ENCODE data around the gene TPSB2. TPM values are rescaled to one million over a fixed set of nuclear protein-coding genes. Genes with fewer than 3 reads are reported as not detected.

Gene TPSB2
- total RNA-seq, 2 donors from 2014 or later = 39.1 to 92.9 TPM

DNA sequence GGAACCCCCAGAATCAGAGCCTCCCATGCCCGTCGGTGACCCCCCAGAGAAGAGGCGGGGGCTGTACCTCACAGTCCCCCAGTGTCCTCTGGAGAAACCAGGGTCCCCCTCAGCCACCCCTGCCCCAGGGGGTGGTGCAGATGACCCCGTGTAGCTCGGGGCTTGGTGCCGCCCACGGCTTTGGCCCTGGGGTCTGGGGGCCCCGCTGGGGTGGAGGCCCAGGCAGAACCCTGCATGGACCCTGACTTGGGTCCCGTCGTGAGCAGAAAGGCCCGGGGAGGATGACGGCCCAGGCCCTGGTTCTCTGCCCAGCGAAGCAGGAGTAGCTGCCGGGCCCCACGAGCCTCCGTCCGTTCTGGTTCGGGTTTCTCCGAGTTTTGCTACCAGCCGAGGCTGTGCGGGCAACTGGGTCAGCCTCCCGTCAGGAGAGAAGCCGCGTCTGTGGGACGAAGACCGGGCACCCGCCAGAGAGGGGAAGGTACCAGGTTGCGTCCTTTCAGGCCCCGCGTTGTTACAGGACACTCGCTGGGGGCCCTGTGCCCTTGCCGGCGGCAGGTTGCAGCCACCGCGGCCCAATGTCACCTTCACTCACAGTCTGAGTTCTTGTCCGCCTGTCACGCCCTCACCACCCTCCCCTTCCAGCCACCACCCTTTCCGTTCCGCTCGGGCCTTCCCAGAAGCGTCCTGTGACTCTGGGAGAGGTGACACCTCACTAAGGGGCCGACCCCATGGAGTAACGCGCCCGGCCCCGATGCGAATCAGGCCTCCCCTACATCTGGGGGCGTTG, 8.9 kb downstream of the TPSB2 start:
- DNase-seq = no peak
- Histone ChIP-seq H3K4me1 (no peaks in the 10 kb centered on the region), H3K27me3 (no peaks in the 10 kb centered on the region), H3K4me3 (no peak overlapping the region), H3K9ac (ENCODE audit: low read depth in 2 of 2, low read length in 2 of 2) (no peak overlapping the region), H3K9me3 (no peaks in the 10 kb centered on the region), H3K36me3 (no peaks in the 10 kb centered on the region), H3K27ac (no peak overlapping the region)
- TF ChIP-seq, protein P1, sequence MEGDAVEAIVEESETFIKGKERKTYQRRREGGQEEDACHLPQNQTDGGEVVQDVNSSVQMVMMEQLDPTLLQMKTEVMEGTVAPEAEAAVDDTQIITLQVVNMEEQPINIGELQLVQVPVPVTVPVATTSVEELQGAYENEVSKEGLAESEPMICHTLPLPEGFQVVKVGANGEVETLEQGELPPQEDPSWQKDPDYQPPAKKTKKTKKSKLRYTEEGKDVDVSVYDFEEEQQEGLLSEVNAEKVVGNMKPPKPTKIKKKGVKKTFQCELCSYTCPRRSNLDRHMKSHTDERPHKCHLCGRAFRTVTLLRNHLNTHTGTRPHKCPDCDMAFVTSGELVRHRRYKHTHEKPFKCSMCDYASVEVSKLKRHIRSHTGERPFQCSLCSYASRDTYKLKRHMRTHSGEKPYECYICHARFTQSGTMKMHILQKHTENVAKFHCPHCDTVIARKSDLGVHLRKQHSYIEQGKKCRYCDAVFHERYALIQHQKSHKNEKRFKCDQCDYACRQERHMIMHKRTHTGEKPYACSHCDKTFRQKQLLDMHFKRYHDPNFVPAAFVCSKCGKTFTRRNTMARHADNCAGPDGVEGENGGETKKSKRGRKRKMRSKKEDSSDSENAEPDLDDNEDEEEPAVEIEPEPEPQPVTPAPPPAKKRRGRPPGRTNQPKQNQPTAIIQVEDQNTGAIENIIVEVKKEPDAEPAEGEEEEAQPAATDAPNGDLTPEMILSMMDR (IDR thresholded peaks at IDR 0.05) = no peak
- intact Hi-C loops (cut with DNase I) = no loop called here

DNA sequence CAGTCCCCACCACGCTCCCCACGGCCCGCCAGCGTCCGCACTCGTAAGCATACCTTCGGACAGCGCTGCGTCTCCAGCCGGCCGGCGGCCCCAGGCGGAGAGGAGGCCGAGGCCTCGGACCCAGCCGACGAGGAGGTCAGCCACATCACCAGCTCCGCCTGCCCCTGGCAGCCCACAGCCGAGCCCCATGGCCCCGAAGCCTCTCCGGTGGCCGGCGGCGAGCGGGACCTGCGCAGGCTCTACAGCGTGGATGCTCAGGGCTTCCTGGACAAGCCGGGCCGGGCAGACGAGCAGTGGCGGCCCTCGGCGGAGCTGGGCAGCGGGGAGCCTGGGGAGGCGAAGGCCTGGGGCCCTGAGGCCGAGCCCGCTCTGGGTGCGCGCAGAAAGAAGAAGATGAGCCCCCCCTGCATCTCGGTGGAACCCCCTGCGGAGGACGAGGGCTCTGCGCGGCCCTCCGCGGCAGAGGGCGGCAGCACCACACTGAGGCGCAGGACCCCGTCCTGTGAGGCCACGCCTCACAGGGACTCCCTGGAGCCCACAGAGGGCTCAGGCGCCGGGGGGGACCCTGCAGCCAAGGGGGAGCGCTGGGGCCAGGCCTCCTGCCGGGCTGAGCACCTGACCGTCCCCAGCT, 9.8 kb downstream of the TPSB2 start:
- intact Hi-C loops (cut with DNase I) = no loop called here
- Histone ChIP-seq H3K27me3 (no peaks in the 10 kb centered on the region), H3K36me3 (no peaks in the 10 kb centered on the region), H3K4me3 (no peak overlapping the region), H3K4me1 (no peaks in the 10 kb centered on the region), H3K27ac (no peak overlapping the region), H3K9ac (ENCODE audit: low read depth in 2 of 2, low read length in 2 of 2) (no peak overlapping the region), H3K9me3 (no peaks in the 10 kb centered on the region)
- TF ChIP-seq, protein P1 (IDR thresholded peaks at IDR 0.05) = no peak
- DNase-seq = no peak

DNA sequence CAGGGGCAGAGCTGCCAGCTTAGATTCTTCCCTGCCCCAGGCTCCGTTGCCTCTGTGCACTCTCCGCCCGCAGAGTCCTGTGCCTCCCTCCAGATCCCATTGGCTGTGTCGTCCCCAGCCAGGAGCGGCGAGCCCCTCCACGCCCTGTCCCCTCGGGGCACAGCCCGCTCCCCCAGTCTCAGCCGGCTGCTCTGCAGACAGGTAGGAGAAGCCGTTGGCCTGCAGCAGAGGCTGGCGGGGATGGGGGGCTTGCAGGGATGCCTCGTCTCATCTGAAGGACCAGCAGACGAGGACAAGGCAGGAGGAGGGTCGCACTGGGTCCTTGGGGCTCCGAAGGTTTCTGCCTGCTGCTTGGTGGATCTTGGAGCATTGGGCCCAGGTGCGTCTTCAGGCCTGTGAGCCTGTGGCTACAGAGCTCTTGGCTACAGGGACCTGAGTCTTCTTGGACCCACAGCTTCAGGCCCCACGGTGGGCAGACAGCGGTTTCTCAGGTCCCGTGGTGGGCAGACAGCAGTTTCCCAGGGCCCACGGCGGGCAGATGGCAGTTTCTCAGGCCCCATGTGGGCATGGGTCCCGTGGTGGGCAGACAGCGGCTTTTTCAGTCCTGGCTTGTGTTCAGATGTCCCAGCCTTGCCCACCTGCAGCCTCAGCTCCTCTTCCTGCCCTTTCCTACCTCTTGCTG, 10.9 kb downstream of the TPSB2 start:
- intact Hi-C loops (cut with DNase I) = no loop called here
- H3K27me3 ChIP-seq = no peaks in the 10 kb centered on the region
- no peaks in the 10 kb centered on the region for H3K36me3 ChIP-seq
- no peak overlapping the region for H3K9ac ChIP-seq (ENCODE audit: low read depth in 2 of 2, low read length in 2 of 2)
- H3K9me3 ChIP-seq = no peaks in the 10 kb centered on the region
- no peaks in the 10 kb centered on the region for H3K4me1 ChIP-seq
- no peak for DNase-seq
- H3K27ac ChIP-seq = no peak overlapping the region
- TF ChIP-seq, protein P1 (IDR thresholded peaks at IDR 0.05) = no peak
- no peak overlapping the region for H3K4me3 ChIP-seq

DNA sequence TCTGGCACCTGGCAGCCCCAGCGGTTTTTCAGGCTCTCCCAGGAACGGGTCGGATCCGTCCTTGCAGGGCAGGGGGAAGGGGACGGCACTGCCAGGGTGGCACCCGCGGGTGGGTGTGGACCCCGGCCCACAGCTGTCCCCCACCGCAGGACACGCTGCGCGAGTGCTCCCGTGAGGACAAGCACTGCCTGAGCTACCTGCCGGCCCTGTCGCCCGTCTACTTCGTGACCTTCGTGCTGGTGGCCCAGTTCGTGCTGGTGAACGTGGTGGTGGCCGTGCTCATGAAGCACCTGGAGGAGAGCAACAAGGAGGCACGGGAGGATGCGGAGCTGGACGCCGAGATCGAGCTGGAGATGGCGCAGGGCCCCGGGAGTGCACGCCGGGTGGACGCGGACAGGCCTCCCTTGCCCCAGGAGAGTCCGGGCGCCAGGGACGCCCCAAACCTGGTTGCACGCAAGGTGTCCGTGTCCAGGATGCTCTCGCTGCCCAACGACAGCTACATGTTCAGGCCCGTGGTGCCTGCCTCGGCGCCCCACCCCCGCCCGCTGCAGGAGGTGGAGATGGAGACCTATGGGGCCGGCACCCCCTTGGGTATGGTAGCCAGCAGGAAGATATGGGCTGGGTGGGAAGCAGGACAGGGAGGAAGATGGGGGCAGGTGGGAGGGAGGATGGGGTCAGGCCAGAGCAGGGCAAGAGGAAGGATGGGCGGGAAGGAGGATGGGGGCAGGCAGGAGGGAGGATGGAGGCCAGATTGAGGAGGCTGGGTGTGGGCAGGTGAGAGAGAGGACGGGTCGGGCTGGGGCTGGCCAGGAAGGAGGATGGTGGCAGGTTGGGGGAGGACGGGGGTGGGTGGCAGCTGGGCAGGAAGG, 11.7 kb downstream of the TPSB2 start:
- H3K4me1 ChIP-seq = no peaks in the 10 kb centered on the region
- H3K9me3 ChIP-seq = no peaks in the 10 kb centered on the region
- no peaks in the 10 kb centered on the region for H3K36me3 ChIP-seq
- H3K9ac ChIP-seq (ENCODE audit: low read depth in 2 of 2, low read length in 2 of 2) = no peak overlapping the region
- intact Hi-C loops (cut with DNase I) = no loop called here
- no peak overlapping the region for H3K4me3 ChIP-seq
- no peak for DNase-seq
- H3K27ac ChIP-seq = no peak overlapping the region
- TF ChIP-seq, protein P1 (IDR thresholded peaks at IDR 0.05) = no peak
- no peaks in the 10 kb centered on the region for H3K27me3 ChIP-seq

DNA sequence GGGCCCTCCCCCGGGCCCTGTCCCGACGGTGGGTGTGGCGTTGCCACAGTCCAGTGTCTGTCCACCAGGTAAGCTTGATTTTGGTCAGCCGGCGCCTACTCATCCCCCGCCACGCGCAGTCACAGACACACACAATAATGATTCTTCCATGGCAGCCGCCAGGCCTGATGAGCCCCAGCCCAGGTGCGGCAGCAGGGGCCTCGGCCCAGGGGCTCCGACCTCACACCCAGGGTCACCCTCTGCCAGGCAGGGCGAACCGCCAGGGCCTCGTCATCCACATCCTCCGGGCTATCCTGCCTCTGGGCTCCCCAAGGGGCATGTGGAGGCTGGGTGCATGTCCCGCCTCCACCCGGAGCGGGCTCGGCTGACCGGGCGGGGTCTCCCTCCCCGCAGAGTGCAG, 12.5 kb downstream of the TPSB2 start:
- no peaks in the 10 kb centered on the region for H3K9me3 ChIP-seq
- H3K27me3 ChIP-seq = no peaks in the 10 kb centered on the region
- TF ChIP-seq, protein P1 (IDR thresholded peaks at IDR 0.05) = no peak
- intact Hi-C loops (cut with DNase I) = no loop called here
- no peak for DNase-seq
- H3K4me1 ChIP-seq = no peaks in the 10 kb centered on the region
- no peak overlapping the region for H3K27ac ChIP-seq
- no peaks in the 10 kb centered on the region for H3K36me3 ChIP-seq
- no peak overlapping the region for H3K9ac ChIP-seq (ENCODE audit: low read depth in 2 of 2, low read length in 2 of 2)
- no peak overlapping the region for H3K4me3 ChIP-seq
